GM12801 (cell line): Measurements from ENCODE around the gene MTFR2.

ENCODE experiments used
- TF ChIP-seq, protein P1 (sequence below): IDR thresholded peaks from one replicate; pipeline ENCODE4 v1.5.1; 2011; ENCODE audit warnings: control low read depth; ENCODE audit not compliant: insufficient read length; ENCODE audit errors: extremely low read depth

Gene MTFR2

DNA sequence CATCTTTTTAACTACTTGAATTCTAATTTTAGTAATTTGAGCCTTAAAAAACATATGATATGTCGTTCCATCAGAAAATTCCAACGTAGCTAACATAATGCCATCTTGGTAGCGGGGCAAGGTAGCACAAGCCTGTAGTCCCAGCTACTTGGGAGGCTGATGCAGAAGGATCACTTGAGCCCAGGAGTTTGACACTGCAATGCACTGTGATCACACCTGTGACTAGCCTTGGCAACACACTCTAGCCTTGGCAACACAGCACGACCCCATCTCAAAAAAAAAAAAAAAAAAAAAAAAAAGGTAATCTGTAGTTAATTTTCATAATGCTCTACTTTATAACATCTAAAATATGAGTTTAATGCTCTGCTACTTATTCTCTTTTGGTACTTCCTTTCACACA is 32.8 kb upstream of the MTFR2 start:
- TF ChIP-seq, protein P1, sequence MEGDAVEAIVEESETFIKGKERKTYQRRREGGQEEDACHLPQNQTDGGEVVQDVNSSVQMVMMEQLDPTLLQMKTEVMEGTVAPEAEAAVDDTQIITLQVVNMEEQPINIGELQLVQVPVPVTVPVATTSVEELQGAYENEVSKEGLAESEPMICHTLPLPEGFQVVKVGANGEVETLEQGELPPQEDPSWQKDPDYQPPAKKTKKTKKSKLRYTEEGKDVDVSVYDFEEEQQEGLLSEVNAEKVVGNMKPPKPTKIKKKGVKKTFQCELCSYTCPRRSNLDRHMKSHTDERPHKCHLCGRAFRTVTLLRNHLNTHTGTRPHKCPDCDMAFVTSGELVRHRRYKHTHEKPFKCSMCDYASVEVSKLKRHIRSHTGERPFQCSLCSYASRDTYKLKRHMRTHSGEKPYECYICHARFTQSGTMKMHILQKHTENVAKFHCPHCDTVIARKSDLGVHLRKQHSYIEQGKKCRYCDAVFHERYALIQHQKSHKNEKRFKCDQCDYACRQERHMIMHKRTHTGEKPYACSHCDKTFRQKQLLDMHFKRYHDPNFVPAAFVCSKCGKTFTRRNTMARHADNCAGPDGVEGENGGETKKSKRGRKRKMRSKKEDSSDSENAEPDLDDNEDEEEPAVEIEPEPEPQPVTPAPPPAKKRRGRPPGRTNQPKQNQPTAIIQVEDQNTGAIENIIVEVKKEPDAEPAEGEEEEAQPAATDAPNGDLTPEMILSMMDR = no peak

DNA sequence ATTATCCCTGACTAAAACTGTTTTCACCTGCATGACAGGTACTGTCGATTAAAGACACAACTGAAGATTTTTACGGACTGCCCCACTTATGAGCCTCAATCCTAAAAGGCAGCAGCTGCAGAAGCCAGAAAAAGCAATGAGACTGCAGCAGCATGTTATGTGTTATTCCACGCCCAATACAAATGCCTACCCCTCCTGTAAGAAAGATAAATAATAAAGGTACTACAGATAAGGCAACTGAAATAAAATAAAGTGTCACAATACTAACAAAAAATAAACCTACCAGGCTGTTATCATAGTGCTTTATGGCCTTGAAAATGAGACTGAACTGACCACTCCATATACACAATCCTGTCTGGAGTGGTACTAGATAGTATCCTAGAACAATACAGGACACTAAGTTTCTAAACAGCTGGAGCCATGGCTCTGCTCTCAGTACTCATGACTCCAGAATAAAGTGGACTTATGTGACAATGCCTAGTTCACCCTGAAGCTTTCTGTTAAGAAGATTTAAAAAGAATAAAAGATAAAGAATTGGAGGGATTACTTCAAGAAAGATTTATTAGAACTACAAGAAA is 30.0 kb upstream of the MTFR2 start:
- TF ChIP-seq, protein P1 = no peak

DNA sequence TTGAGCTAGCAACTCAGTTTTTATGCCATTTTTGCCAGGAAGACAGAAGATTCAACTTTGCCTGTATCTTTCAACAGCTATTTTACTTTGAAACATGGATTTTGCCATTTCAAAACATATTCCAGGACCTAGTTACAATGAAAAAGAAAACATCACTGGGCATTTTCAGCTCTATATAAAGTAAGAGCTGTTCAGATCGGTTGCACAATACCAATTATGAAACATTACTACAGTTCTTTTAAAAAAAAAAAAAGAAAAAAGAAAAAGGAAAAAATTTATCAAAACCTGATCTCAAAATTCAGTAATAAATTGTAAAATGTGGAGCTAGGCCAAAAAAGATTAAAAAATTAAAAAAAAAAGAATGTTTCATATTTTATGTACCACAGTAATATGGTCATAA is 24.0 kb upstream of the MTFR2 start:
- TF ChIP-seq, protein P1 = no peak

DNA sequence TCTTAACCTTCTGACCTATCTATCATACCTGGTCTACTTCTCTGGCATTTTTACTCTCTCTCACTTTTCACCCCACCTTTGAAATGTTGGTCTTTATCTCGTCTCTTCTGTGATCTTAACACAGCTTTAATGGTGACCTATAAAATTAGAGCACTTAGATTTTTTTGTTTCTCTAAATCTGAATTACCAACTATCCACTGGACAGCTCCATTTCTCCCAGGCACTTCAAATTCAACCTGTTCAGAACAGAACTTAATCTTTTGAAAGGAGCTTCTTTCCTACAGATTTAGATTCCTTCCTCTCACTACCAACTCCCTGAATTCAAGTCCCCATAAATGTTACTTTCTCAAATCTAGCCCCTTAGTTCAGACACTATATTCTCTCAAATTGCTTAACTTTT is 15.0 kb upstream of the MTFR2 start:
- TF ChIP-seq, protein P1 = no peak

DNA sequence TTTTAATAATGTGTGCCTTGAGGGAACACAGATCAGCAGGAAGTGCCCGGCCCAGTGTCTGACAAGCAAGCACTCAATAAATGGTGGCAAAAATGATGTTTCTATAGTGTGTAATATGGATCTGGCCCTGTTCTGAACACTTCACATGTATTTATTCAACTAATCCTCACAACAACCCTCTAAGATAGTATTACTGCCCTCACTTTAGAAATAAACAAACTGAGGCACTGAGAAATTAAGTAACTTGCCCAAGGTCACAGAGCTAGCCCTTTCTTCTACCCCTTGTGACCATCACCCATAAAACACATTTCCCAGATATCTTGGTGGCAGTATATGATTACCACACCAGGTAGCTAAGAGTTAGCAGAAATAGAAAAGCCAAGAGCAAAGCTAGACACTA is 12.8 kb upstream of the MTFR2 start:
- TF ChIP-seq, protein P1 = no peak

- TF ChIP-seq, protein P1 = no peak
Measured at GRCh38 chr6:136254851-136255466, 4.8 kb upstream of the MTFR2 start.

DNA sequence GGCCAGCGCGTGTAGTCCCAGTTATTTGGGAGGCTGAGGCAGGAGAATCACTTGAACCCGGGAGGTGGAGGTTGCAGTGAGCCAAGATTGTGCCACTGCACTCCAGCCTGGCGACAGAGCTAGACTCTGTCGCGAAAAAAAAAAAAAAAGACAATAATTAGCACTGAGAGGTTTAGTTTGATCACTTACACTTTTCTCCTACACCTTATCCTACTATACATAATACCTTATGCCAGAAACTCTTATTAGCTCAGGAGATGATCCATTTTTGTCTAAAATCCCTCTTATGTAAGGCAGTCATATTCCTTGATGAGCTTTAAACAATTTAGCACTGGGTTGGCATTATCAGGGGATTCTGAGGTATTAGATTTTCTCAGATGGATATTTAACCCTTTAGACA is 3.6 kb upstream of the MTFR2 start:
- TF ChIP-seq, protein P1 = no peak
